AG04450 (cell line): Measurements from ENCODE around the gene HDAC5. TPM values are rescaled to one million over a fixed set of nuclear protein-coding genes. Genes with fewer than 3 reads are reported as not detected.

ENCODE experiments used
- CTCF ChIA-PET: fragments of 300-600, 350-600 bp; formaldehyde crosslinking; extraction: SDS; loops from one replicate; lab custom pipeline; 2022; ENCODE audit warnings: antibody characterized with exemption, inconsistent platforms; lab: Charles Lee
- POLR2A ChIA-PET: fragments of 350-600 bp; formaldehyde crosslinking; extraction: SDS; loops from one replicate; lab custom pipeline; 2021; ENCODE audit warnings: antibody characterized with exemption, inconsistent platforms; lab: Yijun Ruan, JAX
- DNase-seq: peaks from one replicate; pipeline ENCODE4 v3.0.0-alpha.2; 2011; ENCODE audit warnings: low read depth, low spot score
- H3K27ac ChIP-seq: one replicate; pipeline ENCODE4 v1.5.1; 2012; ENCODE audit warnings: low read depth, low read length, control low read depth
- H3K27me3 ChIP-seq: one replicate; pipeline ENCODE4 v1.6.0; 2012; ENCODE audit warnings: low read length; ENCODE audit not compliant: control insufficient read depth, insufficient read depth
- H3K4me3 ChIP-seq: 2 replicates; pipeline ENCODE4 v1.5.1; 2011; ENCODE audit warnings: mild to moderate bottlenecking, low read depth, low read length, control low read depth
- H3K9me3 ChIP-seq: 2 replicates; pipeline ENCODE4 v1.5.1; 2012; ENCODE audit warnings: low read length; ENCODE audit not compliant: control insufficient read depth, insufficient read depth
- CTCF ChIP-seq: IDR thresholded peaks from 2 replicates; pipeline ENCODE4 v1.5.1; 2011; ENCODE audit warnings: low read depth, low read length, control low read depth, inconsistent platforms
- polyA plus RNA-seq: library from polyadenylated mRNA; depleted of rRNA; stranded (reverse); fragments of >200 nt; gene quantifications from 2 replicates; pipeline ENCODE4 v1.2.3, GENCODE V29; 2011

The HDAC5 gene
- polyA plus RNA-seq, 1 experiment = 21.3 TPM

GRCh38 chr17:44130693-44131349, 7.4 kb upstream of the HDAC5 start:
- POLR2A ChIA-PET = no interaction called here
- H3K9me3 ChIP-seq = no peaks in the 10 kb centered on the region
- DNase-seq = no peak
- no peaks in the 10 kb centered on the region for H3K27me3 ChIP-seq
- no peak for TF ChIP-seq CTCF
- H3K4me3 ChIP-seq = no peak overlapping the region
- CTCF ChIA-PET = no interaction called here
- no peak overlapping the region for H3K27ac ChIP-seq

DNA sequence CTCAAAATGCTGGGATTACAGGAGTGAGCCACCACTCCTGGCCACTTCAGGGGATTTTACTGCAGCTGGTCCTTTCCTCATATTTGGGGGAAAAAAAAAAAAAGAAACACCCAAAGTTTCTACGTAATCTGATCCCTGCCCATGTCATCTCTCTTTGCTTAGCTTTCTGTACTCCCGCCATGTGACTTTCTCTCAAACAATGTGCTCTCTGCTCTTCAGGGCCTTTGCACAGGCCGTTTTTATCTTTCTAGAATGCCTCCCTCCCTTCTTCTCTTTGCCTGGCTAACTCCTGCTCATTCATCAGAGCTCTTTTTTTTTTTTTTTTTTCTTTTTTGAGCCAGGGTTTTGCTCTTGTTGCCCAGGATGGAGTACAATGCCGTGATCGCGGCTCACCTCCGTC, 4.9 kb upstream of the HDAC5 start:
- no peaks in the 10 kb centered on the region for H3K27me3 ChIP-seq
- no peak overlapping the region for H3K27ac ChIP-seq
- H3K9me3 ChIP-seq = no peaks in the 10 kb centered on the region; the same call in 1 of the 2 replicates
- no peak for TF ChIP-seq CTCF
- no peak overlapping the region for H3K4me3 ChIP-seq
- ChIA-PET CTCF (interaction anchor here (0.6 to 1.4 kb wide), 3 partner anchors 12 to 81 kb away, joined by 3 to 6 read pairs (median 3); no protein-coding TSS in a partner anchor), POLR2A (interaction anchor here (1.1 to 1.7 kb wide), 2 partner anchors 10 to 58 kb away, joined by 4 to 20 read pairs; partner anchors contain the start of gene TMUB2)
- DNase-seq = no peak

DNA sequence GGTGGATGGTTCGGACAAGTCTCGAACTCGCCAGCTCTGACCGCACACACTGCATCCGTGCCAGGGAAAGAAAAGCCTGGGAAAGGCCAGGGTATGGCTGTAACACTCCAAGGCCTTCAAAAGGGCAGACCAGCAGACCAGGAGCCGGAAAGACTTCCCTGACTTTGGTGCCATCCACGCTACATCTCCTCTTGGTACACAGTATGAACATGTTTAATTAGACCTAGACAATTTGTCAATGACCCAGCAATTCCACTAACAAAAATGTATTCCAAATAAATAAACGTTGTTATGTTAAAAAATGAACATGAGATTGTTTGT, 637 bp upstream of the HDAC5 start:
- ChIA-PET CTCF (interaction anchor here (0.9 to 1.6 kb wide), 4 partner anchors 9 to 246 kb away, joined by 3 to 6 read pairs (median 3); no protein-coding TSS in a partner anchor), POLR2A (interaction anchor here (0.7 to 1.3 kb wide), 9 partner anchors 14 to 222 kb away, joined by 3 to 21 read pairs (median 4); partner anchors contain the start of genes ASB16, LSM12 and TMUB2)
- H3K9me3 ChIP-seq = no peaks in the 10 kb centered on the region; the same call in 1 of the 2 replicates
- H3K27ac ChIP-seq = peak overlapping the region; percentile 98
- H3K4me3 ChIP-seq = peak overlapping the region; percentile 73
- DNase-seq = no peak
- no peak for TF ChIP-seq CTCF
- H3K27me3 ChIP-seq = no peaks in the 10 kb centered on the region

DNA sequence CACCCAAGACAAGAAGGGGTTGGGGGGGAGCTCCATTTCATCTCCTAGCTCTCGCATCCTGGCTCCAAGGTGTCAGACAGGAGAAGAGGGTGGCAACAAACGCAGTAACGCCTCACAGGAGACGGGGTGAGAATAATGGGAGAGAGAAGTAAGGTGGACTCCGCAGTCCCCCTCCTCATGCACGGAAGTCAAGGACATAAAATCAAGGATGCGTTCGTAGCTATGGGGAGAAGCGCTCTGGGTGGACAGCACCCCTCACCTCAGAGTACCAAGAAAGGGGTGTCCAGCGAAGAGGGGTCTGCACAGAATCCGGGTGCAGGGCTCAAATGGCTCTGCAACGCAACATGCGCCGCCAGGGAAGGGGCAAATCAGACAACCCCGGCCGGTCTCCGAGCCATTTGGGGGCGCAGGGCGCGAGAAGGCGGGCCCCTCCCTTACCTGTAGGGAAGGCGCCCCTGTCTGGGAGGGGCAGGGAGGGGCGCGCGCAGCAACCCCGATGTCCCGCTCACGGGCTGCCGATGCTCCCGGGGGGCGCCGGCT, 555 bp downstream of the HDAC5 start:
- no peak for DNase-seq
- no peaks in the 10 kb centered on the region; the same call in 1 of the 2 replicates for H3K9me3 ChIP-seq
- peak overlapping the region; percentile 82 for H3K4me3 ChIP-seq
- no peaks in the 10 kb centered on the region for H3K27me3 ChIP-seq
- CTCF ChIA-PET = interaction anchor here (0.6 to 1.6 kb wide), 14 partner anchors 8 to 245 kb away, joined by 3 to 11 read pairs (median 4); partner anchors contain the start of gene LSM12
- POLR2A ChIA-PET = interaction anchor here (0.9 to 1.3 kb wide), 8 partner anchors 14 to 65 kb away, joined by 3 to 21 read pairs (median 4); partner anchors contain the start of genes ASB16, LSM12 and TMUB2
- no peak overlapping the region for H3K27ac ChIP-seq
- no peak for TF ChIP-seq CTCF
